ENCODE measurements around the gene EIF5A.

DNA sequence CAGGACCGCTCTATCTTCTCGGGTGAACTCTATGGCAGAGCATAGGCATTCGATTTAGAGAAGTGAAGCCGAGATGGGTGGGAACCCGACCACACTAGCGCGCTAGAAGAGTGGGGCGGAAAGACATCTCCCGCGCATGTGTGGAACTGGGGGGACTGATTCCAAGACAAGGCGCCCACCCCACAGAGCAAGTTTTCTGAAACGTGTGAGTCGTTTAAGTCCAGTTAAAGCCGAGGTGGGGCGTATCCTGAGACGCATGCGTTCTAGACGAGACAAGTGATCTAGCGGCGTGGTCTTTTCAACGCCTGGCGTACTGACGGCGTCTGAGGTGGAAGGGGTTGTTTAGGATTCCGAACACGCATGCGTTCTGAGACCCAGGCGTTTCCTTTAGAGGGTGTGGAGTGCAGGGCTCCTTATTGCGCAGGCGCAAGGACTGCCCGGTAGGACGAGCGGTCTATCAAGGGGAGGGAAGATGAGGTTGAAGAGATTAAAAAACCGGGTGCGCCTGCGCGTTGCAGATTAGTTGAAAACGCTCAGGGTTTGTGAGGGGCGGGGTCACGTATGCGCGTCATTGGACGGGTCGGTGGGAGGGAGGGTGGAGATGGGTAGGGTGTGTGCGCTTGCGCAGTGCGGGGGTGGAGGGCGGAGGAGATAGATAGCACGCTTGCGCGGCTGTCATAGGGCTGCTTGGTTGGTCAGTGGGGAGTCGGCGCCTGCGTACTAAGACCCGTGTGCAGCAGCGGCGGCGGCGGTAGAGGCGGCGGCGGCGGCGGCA, at the start of gene EIF5A:
- TF ChIP-seq, protein P1, sequence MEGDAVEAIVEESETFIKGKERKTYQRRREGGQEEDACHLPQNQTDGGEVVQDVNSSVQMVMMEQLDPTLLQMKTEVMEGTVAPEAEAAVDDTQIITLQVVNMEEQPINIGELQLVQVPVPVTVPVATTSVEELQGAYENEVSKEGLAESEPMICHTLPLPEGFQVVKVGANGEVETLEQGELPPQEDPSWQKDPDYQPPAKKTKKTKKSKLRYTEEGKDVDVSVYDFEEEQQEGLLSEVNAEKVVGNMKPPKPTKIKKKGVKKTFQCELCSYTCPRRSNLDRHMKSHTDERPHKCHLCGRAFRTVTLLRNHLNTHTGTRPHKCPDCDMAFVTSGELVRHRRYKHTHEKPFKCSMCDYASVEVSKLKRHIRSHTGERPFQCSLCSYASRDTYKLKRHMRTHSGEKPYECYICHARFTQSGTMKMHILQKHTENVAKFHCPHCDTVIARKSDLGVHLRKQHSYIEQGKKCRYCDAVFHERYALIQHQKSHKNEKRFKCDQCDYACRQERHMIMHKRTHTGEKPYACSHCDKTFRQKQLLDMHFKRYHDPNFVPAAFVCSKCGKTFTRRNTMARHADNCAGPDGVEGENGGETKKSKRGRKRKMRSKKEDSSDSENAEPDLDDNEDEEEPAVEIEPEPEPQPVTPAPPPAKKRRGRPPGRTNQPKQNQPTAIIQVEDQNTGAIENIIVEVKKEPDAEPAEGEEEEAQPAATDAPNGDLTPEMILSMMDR (IDR thresholded peaks at IDR 0.05 in 4 of 5, conservative IDR thresholded peaks at IDR 0.05 in 1 of 5), result no peak
- peak; percentile 95 to 96 for TF ChIP-seq POLR2A (IDR thresholded peaks at IDR 0.05)

Measured in gastrocnemius medialis (tissue), 4 donors.